C4-2B (cell line): ENCODE data around the gene ALPG.
"Not testable (repeated sequence)": the region's sequence is repeated elsewhere in the genome, so short reads cannot be mapped to it uniquely, and the experiment has no call there.

Source experiments
- H3K27ac ChIP-seq: fragments of 450-650 bp; 2 replicates; pipeline ENCODE4 v1.5.1; 2017
- CTCF ChIP-seq: fragments of 450-650 bp; conservative IDR thresholded peaks from 2 replicates; pipeline ENCODE4 v1.5.1; 2017; ENCODE audit warnings: mild to moderate bottlenecking
- ZFX ChIP-seq: fragments of 450-650 bp; IDR thresholded peaks from 2 replicates; pipeline ENCODE4 v1.6.1; 2017

ALPG gene

GRCh38 chr2:232431705-232432590, 25.3 kb downstream of the ALPG start:
- TF ChIP-seq CTCF (no peak), ZFX (no peak)
- no peak overlapping the region for H3K27ac ChIP-seq

GRCh38 chr2:232432598-232433184, 26.0 kb downstream of the ALPG start:
- TF ChIP-seq ZFX (no peak), CTCF (peak; percentile 32)
- H3K27ac ChIP-seq: no peak overlapping the region

GRCh38 chr2:232433622-232434021, 27.0 kb downstream of the ALPG start:
- not testable (repeated sequence) for H3K27ac ChIP-seq

- TF ChIP-seq ZFX (no peak), CTCF (no peak)
- no peak overlapping the region for H3K27ac ChIP-seq
These were observed 27.4 kb downstream of the ALPG start for GRCh38 chr2:232434091-232434490.

GRCh38 chr2:232434563-232435374, 28.1 kb downstream of the ALPG start:
- TF ChIP-seq CTCF: no peak
- TF ChIP-seq ZFX: no peak

GRCh38 chr2:232435375-232435648, 28.7 kb downstream of the ALPG start:
- no peak overlapping the region for H3K27ac ChIP-seq
- no peak for TF ChIP-seq ZFX
- no peak for TF ChIP-seq CTCF

More at GRCh38 chr2:232434563-232435374, 28.1 kb downstream of the ALPG start:
- H3K27ac ChIP-seq: no peak overlapping the region

GRCh38 chr2:232435805-232436204, 29.2 kb downstream of the ALPG start:
- TF ChIP-seq CTCF: no peak
- TF ChIP-seq ZFX: no peak
- no peak overlapping the region for H3K27ac ChIP-seq
